NCI-H82 treated with DMSO at 0.1 percent for 48 hours (cell line): ENCODE measurements around the gene EPHB6.

Source experiments
- DNase-seq: peaks from one replicate; lab custom pipeline; 2025; ENCODE audit not compliant: unreplicated experiment; lab: John Stamatoyannopoulos, UW

Gene EPHB6, protein sequence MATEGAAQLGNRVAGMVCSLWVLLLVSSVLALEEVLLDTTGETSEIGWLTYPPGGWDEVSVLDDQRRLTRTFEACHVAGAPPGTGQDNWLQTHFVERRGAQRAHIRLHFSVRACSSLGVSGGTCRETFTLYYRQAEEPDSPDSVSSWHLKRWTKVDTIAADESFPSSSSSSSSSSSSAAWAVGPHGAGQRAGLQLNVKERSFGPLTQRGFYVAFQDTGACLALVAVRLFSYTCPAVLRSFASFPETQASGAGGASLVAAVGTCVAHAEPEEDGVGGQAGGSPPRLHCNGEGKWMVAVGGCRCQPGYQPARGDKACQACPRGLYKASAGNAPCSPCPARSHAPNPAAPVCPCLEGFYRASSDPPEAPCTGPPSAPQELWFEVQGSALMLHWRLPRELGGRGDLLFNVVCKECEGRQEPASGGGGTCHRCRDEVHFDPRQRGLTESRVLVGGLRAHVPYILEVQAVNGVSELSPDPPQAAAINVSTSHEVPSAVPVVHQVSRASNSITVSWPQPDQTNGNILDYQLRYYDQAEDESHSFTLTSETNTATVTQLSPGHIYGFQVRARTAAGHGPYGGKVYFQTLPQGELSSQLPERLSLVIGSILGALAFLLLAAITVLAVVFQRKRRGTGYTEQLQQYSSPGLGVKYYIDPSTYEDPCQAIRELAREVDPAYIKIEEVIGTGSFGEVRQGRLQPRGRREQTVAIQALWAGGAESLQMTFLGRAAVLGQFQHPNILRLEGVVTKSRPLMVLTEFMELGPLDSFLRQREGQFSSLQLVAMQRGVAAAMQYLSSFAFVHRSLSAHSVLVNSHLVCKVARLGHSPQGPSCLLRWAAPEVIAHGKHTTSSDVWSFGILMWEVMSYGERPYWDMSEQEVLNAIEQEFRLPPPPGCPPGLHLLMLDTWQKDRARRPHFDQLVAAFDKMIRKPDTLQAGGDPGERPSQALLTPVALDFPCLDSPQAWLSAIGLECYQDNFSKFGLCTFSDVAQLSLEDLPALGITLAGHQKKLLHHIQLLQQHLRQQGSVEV

DNA sequence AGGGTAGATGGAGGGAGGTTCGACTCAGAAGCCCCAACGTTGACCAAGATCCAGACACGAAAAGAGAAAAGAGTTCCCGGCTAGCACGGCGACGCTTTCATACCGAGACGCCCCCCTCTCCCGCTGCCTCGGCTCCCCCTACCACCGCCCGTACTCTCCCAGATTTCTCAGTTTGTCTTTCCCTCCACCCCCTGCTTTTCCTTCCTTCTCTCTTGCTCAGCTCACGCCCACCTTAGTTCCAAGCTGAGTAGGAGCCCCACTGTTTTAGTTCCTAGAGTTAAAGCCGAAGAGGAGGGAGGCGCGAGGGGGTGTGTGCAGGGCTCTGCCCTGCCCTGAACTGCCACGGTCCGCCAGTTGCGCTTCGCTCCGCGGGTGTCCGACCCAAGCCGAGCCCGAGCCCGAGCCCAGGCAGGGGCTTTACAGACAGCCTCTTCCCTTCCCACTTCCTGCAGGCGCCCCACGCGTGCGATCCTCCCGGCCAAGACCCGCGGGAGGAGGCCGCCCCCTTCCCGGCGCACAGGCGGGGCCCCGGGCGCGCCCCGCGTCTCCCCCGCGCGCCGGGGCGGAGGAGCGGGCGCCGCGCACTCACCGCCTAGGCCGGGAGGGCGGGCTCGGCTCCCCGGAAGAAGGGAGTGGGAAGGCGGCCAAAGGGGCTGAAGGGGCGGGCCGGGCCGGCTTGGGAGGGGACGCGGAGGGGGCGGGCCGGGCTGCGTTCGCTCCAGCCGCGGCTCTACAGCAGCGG lies at the start of gene EPHB6:
Gene EPHB6, plus strand, starts transcription at position 705 of the 742 bp plus-strand sequence. CDS start 8,152 bp downstream, outside the sequence.
- peak; percentile 10 for DNase-seq

GRCh38 chr7:142805350-142806021 lies 49.4 kb upstream of the EPHB6 start:
- no peak for DNase-seq

DNA sequence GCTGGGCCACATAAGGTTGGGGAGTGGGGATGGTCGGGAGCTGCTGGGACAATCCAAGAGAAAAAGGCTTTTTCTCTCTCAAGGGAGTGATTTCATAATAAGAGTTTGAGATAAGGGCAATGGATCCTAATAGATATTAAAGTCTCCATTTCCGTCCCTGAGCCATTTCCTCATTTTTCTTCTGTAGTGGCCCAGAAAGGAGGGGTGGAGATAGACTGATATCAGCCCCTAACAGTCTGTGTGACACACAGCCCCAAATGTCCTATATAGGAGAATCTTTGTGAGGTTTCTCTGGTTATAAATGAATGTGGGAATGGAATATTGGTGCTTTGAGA lies 48.9 kb upstream of the EPHB6 start:
- no peak for DNase-seq

- no peak for DNase-seq
Measured at GRCh38 chr7:142806957-142807356, 47.9 kb upstream of the EPHB6 start.

GRCh38 chr7:142807855-142808460 lies 46.9 kb upstream of the EPHB6 start:
- no peak for DNase-seq

GRCh38 chr7:142808461-142808801 lies 46.4 kb upstream of the EPHB6 start:
- no peak for DNase-seq

DNA sequence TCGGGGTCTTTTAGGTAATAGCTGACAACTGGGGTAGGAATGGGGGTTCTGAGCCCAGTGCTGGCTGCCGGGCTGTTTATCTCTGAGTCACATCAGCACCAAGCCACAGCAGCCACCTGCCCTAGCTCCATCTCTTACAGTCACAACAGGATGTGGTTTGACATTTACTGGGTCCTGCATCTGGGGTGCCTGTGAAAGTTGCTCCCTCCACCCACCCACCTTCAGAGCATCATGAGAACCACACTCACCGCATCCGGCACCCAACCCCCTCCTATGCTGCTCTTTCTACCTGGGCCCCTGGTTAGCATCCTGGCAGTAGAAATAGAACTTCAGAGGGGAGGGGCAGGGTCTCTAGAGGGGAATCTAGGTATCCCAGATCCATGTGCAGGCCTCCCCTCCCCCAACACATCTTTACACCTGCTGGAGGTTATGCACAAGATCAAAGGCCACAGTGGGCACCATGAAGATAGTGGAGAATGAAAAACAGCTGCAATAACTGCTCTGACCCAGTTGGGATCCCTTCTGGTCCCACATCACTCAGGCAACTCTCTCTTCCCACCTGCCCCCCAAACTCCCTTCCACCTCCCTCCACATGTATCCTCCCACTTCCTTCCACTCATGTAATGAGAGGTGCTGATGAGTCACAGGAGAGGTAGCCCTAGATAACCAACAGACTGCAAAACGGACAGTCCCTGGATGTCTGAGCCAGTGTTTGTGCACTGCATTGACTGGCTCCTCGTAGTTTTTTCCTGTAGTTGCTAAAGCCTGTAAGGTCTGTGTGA lies 45.9 kb upstream of the EPHB6 start:
- DNase-seq, result no peak

DNA sequence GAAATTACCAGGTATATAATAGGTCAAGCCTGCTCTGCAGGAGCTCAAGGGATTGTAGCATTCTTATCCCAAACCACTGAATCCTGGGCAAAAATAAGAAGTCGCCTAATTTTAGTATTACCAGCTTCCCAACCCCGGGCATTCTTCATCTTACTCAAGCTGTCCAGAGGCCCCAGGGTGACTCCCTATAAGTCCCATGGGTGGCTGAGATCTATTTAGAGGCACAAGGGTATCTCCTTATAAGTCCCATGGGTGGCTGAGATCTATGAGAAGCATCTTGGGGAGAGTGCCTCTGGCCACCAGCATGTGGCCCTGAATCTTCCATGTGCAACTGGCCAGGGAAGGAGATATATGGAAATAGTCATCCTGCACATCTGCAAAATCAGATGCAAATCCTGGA lies 45.2 kb upstream of the EPHB6 start:
- DNase-seq, result no peak

- peak; percentile 66 for DNase-seq
Measured at GRCh38 chr7:142811154-142811737, 43.6 kb upstream of the EPHB6 start.

DNA sequence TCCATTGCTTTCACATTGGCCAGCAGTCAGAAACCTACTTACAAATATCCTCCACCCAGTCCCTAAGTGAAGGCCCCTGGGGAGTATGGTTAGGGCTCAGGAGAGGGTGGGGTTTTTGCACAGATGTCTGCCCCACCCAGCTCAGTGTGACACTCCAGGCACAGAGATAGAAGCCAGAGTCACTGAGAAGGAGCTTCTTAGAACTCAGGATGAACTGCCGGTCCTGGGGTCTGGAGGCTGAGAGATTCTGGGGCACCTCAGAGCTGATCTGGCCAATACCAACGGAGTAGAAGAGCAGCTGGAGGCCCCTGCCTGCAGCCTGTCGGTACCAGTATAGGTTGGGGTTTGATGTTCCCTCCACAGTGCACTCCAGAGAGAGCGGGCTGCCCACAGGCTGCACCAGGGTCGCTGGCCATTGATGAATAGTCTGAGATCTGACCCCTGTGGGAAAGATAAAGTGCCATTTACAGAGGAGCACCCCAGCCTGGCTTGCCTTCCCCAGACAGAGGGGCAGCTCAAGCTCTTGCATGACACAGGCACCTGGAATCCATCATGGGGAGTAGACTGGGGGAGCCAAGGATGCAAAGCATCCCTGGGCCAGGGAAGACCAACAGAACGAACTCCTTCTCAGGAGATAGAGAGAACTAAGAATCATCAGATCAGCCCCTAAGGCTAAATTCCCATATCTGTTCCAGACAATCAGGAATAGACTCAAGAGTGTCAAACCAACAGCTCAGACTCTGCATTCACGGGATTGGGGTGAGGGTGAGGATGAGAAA lies 42.2 kb upstream of the EPHB6 start:
- DNase-seq, result peak; percentile 4

DNA sequence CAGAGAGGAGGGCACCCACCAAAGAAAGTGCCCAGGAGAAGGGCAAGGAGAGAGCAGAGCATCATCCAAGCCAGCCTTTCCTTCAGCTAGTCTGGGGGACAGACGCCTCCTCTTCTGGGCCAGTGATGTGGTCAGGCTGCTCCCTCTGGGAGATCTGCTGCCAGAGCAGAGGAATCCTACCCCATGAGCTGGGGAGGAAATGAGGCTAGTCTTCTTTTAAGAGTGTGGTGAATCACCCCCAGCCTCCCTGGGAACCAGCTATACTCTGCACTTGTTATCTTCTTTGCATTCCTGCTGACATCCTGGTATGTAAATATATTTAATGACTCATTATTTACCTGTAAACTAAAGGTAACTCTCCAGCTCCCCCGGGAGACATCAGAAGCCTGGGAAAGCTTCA lies 41.6 kb upstream of the EPHB6 start:
- no peak for DNase-seq

DNA sequence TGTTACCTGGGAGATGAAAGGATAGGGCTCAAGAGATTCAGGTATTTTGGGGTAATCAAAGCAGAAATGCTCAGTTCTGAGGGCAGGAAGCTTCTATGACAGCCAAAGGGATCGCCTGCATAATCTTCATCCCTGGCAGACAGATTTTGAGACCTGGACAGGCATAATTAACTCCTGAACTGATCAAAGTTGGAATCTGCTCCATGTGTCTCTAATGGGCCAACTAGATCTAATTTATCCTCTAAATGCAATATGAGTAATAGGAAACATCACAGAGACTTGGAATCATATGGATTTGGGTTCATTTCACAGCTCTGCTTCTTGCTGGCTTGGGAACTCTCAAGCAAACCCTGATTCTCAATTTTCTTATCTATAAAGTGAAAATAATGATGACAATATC lies 41.2 kb upstream of the EPHB6 start:
- no peak for DNase-seq

DNA sequence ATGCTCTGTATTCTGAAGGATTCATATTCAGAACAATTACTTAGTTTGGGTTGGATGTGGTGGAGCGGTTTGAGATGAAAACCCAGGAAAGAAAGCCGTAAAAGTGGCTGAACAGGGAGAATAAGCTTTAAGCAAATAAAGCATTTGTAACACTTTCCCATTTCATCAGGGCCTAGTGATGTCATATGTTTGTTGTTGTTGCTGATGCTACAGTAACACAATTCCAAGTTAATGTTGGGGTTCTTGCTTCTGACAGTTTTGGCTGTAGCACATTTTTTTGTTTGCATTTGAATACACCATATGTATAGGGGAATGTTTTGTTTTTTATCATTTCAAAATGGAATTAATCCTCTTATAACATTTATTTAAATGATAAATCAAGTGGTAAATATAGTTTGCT lies 40.4 kb upstream of the EPHB6 start:
- no peak for DNase-seq

DNA sequence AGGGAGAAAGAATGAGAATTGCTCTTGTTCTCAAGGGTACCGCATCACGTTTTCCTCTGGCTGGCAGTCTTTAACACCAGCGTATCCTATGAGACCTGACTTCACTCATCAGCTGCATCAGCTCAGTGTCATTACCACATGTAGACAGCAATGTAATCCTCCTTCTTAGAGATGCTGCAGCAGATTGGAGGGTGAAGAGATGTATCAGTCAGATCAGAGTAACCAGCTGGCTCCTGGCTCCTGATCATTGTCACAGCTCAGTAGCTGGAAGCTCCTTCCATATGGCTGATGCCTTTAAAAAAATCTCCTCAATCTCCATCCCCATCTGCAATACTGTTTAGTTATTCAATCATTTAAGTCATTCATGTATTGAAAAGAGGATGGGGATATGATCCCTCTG lies 39.7 kb upstream of the EPHB6 start:
- DNase-seq, result peak; percentile 94

DNA sequence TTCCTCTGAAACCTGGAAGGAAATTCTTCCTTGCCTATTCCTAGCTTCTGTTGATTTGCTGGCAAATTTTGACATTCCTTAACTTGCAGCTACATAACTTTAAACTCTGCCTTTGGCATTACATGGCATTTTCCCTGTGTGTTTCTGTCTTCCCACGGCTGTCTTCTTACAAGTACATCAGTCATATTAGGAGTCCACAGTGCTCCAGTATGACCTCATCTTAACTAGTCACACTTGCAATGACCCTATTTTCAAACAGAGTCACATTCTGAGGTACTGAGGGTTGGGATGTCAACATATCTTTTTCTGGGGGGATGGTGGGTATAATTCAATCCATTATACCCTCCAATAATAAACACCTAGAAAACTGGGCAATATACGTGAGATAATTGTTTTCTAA lies 37.4 kb upstream of the EPHB6 start:
- no peak for DNase-seq

GRCh38 chr7:142819530-142819929 lies 35.3 kb upstream of the EPHB6 start:
- DNase-seq, result no peak

- no peak for DNase-seq
Measured at GRCh38 chr7:142822714-142823113, 32.2 kb upstream of the EPHB6 start.

DNA sequence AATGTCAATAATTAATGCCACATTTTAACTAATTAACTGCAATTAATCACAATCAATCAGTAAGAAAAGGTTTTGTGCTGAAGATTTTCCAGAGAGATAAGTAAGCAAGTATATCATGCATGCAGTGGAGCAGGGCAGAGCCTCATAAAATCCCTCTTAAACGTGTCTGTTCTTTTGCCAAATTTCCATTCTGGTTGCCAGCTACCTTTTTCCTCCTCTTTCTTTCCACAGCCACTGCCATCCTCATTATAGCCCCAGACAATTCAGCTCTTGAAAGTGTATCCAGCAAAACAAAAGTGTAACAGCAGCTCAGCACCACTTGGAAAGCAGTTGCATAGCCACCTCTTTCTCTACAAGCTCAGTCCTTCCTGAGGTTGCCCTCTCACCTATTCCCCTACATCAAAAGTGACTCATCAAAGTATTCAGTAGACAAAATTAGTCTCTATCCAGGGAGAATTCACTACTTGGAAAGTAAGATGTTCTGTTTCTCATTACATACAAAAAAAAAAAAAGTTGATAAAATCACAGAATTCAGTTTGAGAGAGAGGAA lies 26.9 kb upstream of the EPHB6 start:
- no peak for DNase-seq
